HG02884 (cell line): ENCODE measurements around the gene ZNF292.
"Not testable (repeated sequence)": the region's sequence is repeated elsewhere in the genome, so short reads cannot be mapped to it uniquely, and the experiment has no call there.

Experiments
- ATAC-seq: cut with Tn5 transposase; IDR thresholded peaks from one replicate; pipeline ENCODE4 v1.9.1; 2021; ENCODE audit warnings: mild to moderate bottlenecking, moderate library complexity; ENCODE audit not compliant: unreplicated experiment

ZNF292 gene

DNA sequence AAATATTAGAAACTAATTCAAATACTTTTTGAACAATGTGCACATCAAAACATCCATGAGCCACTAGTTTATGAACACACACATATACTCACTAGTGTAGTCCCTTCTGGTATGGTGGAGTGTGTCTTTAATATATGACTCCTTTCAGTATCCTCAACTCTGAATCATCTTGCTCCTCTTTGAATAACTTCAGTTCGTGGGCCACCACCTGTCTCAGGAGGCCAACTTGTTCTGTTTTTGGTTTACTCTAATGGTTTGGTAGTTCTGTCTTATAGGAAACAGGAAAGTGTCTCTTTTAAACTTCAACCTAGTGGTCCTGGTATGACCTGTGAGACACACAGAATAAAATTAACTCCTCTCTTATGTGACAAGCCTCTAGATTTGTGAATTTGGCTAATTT, 55.6 kb downstream of the ZNF292 start:
- peak; percentile 98 for ATAC-seq

DNA sequence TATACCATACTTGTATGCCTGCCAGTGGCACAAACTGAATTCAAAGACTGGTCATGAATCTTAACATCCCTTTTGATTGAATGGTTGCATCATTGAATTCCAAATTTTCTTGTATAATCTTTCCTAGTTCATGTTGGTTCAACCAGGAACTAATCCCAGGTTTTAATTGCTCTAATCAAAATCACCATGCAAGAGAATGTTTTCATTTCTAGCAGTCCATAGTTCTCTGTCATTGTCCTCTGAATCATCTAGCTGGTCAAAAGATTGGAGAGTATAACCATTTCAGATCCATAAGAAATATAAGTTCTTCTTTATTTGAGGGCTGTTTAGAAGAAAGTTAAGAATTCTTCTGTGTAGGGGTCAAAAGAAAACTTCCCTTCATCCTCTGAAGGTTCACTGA, 57.2 kb downstream of the ZNF292 start:
- ATAC-seq: no peak

DNA sequence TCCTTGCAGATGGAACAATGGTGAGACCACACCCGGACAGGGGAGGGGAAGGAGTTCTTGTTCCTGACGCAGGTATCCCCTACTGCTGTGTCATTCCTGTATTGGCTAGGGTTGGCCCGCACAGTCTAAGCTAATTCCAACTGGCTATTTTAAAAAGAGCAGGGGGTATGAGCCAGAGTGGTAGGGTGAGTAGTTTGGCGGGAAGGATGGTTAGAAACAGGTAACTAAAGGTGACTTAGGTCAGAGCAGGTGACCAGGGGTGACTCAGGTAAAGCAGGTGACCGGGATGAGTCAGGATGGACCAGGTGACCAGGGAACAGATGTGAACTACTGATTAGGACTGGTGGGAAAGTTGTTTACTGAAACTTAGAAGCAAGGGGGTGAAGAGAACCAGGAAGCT, 58.0 kb downstream of the ZNF292 start:
- no peak for ATAC-seq

- no peak for ATAC-seq
Observed at GRCh38 chr6:87214831-87215230, 59.5 kb downstream of the ZNF292 start.

GRCh38 chr6:87220997-87221396, 65.6 kb downstream of the ZNF292 start:
- ATAC-seq: no peak

DNA sequence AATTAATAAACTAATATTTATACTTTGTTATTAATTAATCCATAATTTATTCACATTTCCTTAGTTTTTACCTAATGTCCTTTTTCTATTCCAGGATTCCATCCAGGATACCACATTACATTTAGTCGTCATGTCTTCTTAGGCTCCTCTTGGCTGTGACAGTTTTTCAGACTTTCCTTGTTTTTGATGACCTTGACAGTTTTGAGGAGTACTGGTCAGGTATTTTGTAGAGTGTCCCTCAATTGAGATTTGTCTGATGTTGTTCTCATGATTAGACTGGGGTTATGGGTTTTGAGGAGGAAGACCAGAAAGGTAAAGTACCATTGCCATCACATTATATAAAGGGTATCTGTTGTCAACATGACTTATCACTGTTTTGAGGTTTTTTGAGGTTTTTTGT, 67.3 kb downstream of the ZNF292 start:
- ATAC-seq: no peak

DNA sequence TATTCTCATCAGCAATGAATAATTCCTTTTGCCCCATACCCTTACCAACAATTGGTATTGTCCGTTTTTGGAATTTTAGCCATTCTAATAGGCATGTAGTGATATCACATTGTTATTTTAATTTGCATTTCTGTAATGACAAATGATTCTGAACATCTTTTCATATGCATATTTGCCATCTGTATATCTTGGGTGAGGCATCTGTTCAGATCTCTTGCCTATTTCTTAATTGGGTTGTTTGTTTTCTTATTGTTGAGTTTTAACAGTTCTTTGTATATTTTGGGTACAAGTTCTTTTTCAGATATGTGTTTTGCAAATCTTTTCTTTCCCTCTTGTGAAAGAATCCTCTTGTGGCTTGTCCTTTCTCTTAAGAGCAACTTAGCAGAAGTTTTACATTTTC, 69.6 kb downstream of the ZNF292 start:
- ATAC-seq: no peak

DNA sequence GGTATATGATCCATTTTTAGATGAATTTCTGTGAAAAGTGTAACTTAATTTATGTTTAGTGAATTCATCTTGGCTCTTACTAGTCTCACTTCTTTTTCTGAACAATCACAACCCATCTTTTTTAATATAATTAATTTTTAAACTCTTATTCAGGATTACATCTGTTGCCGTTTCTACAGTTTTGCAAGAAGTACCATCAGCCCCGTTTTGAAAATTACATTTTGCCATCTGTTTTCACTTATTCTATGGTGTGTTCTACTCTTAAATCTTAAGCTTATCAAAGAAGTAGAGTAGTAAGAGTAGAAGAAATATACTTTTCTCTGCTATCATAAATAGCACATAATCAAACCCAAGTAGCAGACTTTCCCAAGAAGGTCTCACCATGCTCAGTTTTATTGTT, 70.1 kb downstream of the ZNF292 start:
- no peak for ATAC-seq

- ATAC-seq: no peak
Observed at GRCh38 chr6:87225937-87226336, 70.6 kb downstream of the ZNF292 start.

GRCh38 chr6:87230801-87231200, 75.4 kb downstream of the ZNF292 start:
- ATAC-seq: no peak

DNA sequence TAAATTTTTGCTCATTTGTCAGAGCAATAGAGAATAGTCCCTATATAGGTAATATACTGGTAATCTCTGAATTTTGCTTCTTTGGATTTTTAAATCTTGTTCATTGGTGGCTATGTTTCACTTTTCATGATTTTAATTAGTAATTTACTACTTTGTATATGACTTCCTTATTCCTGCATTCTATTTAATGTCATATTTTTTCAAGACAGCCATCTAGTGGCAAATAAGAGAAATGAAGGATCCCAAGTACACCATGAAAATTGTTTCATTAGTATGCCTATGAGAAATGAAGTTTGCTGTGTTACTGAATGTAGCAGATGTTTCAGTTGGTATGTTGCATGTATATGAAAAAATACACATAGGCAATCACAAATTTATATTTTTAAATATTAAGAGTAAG, 82.4 kb downstream of the ZNF292 start:
- peak; percentile 69 for ATAC-seq

DNA sequence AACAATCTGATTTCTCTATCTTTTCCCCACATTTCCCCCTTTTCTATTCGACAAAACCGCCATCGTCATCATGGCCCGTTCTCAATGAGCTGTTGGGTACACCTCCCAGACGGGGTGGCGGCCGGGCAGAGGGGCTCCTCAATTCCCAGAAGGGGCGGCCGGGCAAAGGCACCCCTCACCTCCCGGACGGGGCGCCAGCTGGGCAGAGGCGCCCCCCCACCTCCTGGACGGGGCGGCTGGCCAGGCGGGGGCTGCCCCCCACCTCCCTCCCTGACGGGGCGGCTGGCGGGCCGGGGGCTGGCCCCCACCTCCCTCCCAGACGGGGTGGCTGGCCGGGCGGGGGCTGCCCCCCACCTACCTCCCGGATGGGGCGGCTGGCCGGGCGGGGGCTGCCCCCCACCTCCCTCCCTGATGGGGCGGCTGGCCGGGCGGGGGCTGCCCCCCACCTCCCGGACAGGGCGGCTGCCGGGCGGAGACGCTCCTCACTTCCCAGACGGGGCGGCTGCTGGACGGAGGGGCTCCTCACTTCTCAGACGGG, 83.8 kb downstream of the ZNF292 start:
- ATAC-seq: not testable (repeated sequence)

DNA sequence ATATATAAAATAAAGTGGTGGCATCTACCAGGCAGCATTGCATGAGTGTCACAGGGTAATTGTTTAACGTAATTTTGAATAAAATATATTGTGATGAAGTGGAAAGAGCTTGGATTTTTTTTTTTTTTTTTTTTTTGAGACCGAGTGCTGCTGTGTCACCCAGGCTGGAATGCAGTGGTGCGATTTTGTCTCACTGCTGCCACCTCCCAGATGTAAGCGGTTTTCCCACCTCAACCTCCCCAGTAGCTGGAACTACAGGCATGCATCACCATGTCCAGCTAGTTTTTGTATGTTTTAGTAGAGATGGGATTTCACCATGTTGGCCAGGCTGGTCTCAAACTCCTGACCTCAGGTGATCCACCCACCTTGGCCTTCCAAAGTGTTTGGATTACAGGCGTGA, 85.9 kb downstream of the ZNF292 start:
- no peak for ATAC-seq

GRCh38 chr6:87242311-87242710, 86.9 kb downstream of the ZNF292 start:
- no peak for ATAC-seq

DNA sequence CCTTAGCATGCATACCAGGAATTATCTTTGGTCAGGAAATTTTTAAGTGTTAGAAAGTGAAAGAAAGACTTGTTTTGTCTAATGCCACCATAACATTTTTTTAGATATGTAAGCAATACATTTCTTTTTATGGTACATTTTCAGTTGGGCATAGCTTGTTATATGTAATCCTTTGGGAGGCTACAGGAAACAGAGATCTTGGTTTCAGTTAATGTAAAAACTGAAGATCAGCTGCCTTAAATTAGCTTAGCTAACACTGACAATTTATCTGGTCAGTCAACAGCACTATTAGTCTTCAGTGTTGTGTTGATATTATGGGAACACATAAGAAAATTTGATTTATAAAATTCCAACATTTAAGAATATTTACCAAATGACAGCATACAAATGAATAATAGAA, 88.4 kb downstream of the ZNF292 start:
- ATAC-seq: no peak

GRCh38 chr6:87244380-87244779, 89.0 kb downstream of the ZNF292 start:
- ATAC-seq: no peak

GRCh38 chr6:87250019-87250418, 94.7 kb downstream of the ZNF292 start:
- no peak for ATAC-seq

DNA sequence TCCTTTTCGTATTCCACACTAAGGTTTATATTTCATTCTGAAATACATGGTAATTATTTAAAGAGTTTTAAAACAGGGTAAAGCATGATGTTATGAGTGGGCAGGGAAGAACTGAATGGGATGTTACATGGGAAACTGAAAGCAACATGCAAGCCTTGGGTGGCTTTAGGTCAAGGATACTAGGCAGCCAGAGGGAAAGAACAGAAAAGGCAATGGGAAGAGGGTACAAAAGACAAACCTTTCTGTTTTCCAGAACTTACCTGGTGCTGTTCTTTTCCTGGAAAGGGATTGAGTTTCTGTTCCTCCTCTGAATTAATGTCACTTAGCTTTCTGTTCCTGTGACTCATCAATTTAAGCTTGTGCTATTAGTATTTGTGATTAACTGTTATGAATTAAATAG, 95.9 kb downstream of the ZNF292 start:
- ATAC-seq: no peak

DNA sequence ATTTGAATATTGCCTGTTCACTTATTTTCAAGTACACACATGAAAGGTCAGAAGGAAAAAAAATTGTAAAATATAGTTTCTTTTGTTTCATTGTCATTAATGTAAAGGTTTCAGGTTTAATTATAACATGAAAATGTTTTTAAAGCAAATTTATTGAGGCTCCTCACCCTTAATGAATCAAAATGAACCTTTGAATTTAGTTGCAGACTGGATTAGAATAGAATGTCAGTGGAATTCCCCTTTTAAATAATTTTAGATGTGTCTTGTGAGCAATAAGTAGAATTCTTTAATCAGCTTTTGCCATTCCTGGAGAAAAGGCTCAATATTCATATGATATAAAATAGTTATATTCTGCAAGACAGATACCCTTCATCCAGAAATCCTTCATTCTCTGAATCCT, 96.4 kb downstream of the ZNF292 start:
- ATAC-seq: no peak

DNA sequence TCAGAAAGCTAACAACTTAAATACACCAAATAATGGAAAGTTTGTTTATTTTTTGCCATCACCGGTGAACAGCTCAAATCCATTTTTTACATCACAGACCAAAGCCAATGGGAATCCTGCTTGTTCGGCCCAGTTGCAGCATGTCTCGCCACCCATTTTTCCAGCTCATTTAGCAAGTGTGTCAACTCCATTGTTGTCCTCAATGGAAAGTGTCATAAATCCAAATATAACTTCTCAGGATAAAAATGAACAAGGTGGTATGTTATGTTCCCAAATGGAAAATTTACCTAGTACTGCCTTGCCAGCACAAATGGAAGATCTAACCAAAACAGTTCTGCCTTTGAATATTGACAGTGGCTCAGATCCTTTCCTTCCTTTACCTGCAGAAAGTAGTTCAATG, 101.7 kb downstream of the ZNF292 start:
- ATAC-seq: no peak

DNA sequence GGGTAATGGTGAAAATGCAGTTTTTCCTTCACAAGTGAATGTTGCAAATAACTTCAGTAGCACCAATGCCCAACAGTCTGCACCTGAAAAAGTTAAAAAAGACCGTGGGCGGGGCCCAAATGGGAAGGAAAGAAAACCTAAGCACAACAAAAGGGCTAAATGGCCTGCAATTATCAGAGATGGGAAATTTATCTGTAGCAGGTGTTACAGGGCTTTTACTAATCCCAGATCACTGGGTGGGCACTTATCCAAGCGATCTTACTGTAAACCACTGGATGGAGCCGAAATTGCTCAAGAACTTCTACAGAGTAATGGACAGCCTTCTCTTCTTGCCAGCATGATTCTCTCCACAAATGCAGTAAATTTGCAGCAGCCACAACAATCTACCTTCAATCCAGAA, 102.2 kb downstream of the ZNF292 start:
- ATAC-seq: no peak

- ATAC-seq: no peak
Observed at GRCh38 chr6:87257975-87258374, 102.6 kb downstream of the ZNF292 start.

DNA sequence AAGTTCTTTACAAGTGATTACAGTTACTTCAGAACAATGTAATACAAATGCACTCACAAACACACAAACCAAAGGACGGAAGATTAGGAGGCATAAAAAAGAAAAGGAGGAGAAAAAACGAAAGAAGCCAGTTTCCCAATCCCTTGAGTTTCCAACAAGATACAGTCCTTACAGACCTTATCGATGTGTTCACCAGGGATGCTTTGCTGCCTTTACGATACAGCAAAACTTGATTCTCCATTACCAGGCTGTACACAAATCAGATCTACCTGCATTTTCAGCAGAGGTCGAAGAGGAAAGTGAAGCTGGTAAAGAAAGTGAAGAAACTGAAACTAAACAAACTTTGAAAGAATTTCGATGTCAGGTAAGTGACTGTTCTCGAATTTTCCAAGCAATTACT, 104.4 kb downstream of the ZNF292 start:
- ATAC-seq: no peak

- no peak for ATAC-seq
Observed at GRCh38 chr6:87261534-87261933, 106.2 kb downstream of the ZNF292 start.
